Endodermal cell (in vitro differentiated cells): Measurements from ENCODE around the gene NECAP2. TPM values are rescaled to one million over a fixed set of nuclear protein-coding genes. Genes with fewer than 3 reads are reported as not detected.

Experiments
- DNase-seq: peaks from one replicate; pipeline ENCODE4 v3.0.0-alpha.2; 2017
- H3K27ac ChIP-seq: 2 replicates; pipeline ENCODE4 v1.5.1; 2013; ENCODE audit warnings: mild to moderate bottlenecking, low read depth, low read length, moderate library complexity
- H3K27me3 ChIP-seq: 2 replicates; pipeline ENCODE4 v1.6.1; 2013; ENCODE audit warnings: mild to moderate bottlenecking, low read length, moderate library complexity; ENCODE audit not compliant: insufficient read depth, control insufficient read depth, poor library complexity, severe bottlenecking
- H3K36me3 ChIP-seq: 2 replicates; pipeline ENCODE4 v1.7.0; 2013; ENCODE audit warnings: mild to moderate bottlenecking, low read length, moderate library complexity; ENCODE audit not compliant: control insufficient read depth, insufficient read depth
- H3K4me1 ChIP-seq: one replicate; pipeline ENCODE4 v1.7.0; 2013; ENCODE audit warnings: low read length; ENCODE audit not compliant: control insufficient read depth, insufficient read depth
- H3K4me3 ChIP-seq: 2 replicates; pipeline ENCODE4 v1.5.1; 2013; ENCODE audit warnings: mild to moderate bottlenecking, low read length, moderate library complexity
- H3K9ac ChIP-seq: 2 replicates; pipeline ENCODE4 v1.6.1; 2013; ENCODE audit warnings: mild to moderate bottlenecking, low read length, moderate library complexity; ENCODE audit not compliant: poor library complexity, severe bottlenecking; ENCODE audit errors: extremely low read depth
- H3K9me3 ChIP-seq: 2 replicates; pipeline ENCODE4 v1.6.1; 2013; ENCODE audit warnings: mild to moderate bottlenecking, low read length, moderate library complexity; ENCODE audit not compliant: control insufficient read depth
- H3K27ac Mint-ChIP-seq: 2 replicates; pipeline ENCODE4 v1.8.0; 2020; ENCODE audit warnings: mixed read lengths
- H3K27me3 Mint-ChIP-seq: 2 replicates; pipeline ENCODE4 v1.8.0; 2021; ENCODE audit warnings: mild to moderate bottlenecking, mixed read lengths; ENCODE audit not compliant: insufficient read depth
- H3K36me3 Mint-ChIP-seq: 2 replicates; pipeline ENCODE4 v1.8.0; 2020; ENCODE audit warnings: low read depth, mixed read lengths
- H3K4me1 Mint-ChIP-seq: 2 replicates; pipeline ENCODE4 v1.8.0; 2020; ENCODE audit warnings: mixed read lengths
- H3K4me3 Mint-ChIP-seq: 2 replicates; pipeline ENCODE4 v1.8.0; 2020; ENCODE audit warnings: mild to moderate bottlenecking, moderate library complexity, mixed read lengths
- H3K9me3 Mint-ChIP-seq: 2 replicates; pipeline ENCODE4 v1.8.0; 2020; ENCODE audit warnings: mild to moderate bottlenecking, mixed read lengths
- CTCF ChIP-seq: fragments of 200-600 bp; sonication (generic); conservative IDR thresholded peaks from 2 replicates; pipeline ENCODE4 v1.5.0; 2021; ENCODE audit warnings: antibody characterized with exemption, mild to moderate bottlenecking
- WGBS, 2 experiments: methylation state at CpG; one replicate each; pipeline versions ENCODE4 v1.1.5 to v1.1.7; 2013; ENCODE audit warnings: missing lambda C conversion rate in 2 of 2, mixed read lengths in 1 of 2; ENCODE audit not compliant: insufficient coverage in 1 of 2, insufficient read length in 1 of 2; 5-methylcytosine and 5-hydroxymethylcytosine counted together
- total RNA-seq, 2 donors: library from RNA; stranded (reverse); fragmentation: NEBNext Ultra II Directional in 1 of 2; extraction: Animal tissue kit (Norgen Biotek cat#: 25700) in 1 of 2; gene quantifications; 2 replicates in 1 of 2; 3 replicates in 1 of 2; pipeline ENCODE4 v1.2.1, GENCODE V29; 2021

The NECAP2 gene
- total RNA-seq, 2 donors from 2014 or later = 43.9 to 45.8 TPM

DNA sequence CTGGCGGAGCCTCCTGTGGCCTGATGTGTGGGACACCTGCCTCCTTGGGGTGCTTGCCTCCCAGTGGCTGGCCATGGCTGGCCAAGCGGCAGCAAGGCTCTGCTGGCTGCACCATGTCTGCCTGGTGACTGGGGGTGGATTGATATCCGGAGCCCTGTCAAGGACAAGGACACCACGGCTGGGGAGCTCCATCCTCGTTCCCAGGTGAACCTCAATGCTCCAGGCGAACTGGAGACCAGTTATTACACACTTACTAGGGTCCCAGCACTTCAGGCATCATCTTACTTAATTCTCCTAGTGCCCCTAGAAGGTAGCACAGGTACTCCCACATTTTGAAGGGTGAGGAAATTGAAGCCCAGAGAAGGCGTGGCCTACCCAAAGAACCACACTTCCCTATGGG, 18.5 kb upstream of the NECAP2 start:
- Histone ChIP-seq H3K36me3 (no peaks in the 10 kb centered on the region), H3K9ac (no peak overlapping the region), H3K27ac (no peak overlapping the region), H3K4me3 (no peak overlapping the region), H3K9me3 (no peaks in the 10 kb centered on the region), H3K4me1 (no peaks in the 10 kb centered on the region), H3K27me3 (no peaks in the 10 kb centered on the region)
- H3K36me3 Mint-ChIP-seq = no peaks in the 10 kb centered on the region
- no peak for TF ChIP-seq CTCF
- no peak for DNase-seq
- H3K9me3 Mint-ChIP-seq = no peaks in the 10 kb centered on the region
- WGBS, 2 experiments = 92 to 93% methylated on average over 4 to 7 of the region's 7 CpGs
- no peak overlapping the region for H3K4me3 Mint-ChIP-seq
- peaks cover 5% of the 10 kb centered on the region for H3K4me1 Mint-ChIP-seq
- H3K27me3 Mint-ChIP-seq = peaks cover 12% of the 10 kb centered on the region
- no peak overlapping the region for H3K27ac Mint-ChIP-seq

- Mint-ChIP-seq H3K4me3 (no peak overlapping the region), H3K27me3 (peaks cover 5% of the 10 kb centered on the region), H3K4me1 (peaks cover 4% of the 10 kb centered on the region), H3K36me3 (no peaks in the 10 kb centered on the region), H3K9me3 (no peaks in the 10 kb centered on the region), H3K27ac (no peak overlapping the region)
- H3K4me3 ChIP-seq = no peak overlapping the region
- no peak for TF ChIP-seq CTCF
- H3K9ac ChIP-seq = no peak overlapping the region
- no peaks in the 10 kb centered on the region for H3K36me3 ChIP-seq
- WGBS, 2 experiments = 79 to 91% methylated on average over 9 to 10 of the region's 10 CpGs
- DNase-seq = no peak
- H3K4me1 ChIP-seq = no peaks in the 10 kb centered on the region
- H3K9me3 ChIP-seq = no peaks in the 10 kb centered on the region
- H3K27ac ChIP-seq = no peak overlapping the region
- H3K27me3 ChIP-seq = no peaks in the 10 kb centered on the region
Measured at GRCh38 chr1:16425125-16426025, 15.1 kb upstream of the NECAP2 start.

DNA sequence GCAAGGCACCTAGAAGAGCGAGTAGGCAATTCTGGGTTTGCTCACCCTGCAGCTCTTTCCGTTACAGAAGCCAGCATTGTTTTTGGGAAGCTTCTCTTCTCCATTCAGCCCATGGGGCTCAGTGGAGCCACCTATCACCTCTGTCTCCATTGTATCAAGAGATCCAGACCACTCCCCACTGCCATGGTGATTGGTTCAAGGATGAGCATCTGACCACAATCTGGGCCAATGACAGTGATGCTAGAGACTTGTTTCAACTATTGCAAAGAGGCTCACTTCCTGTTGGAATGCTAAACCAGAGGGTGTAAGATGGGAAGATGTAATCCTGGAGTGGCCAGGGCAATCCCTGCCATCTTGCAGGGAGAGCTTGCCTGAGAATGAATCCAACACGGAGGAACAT, 9.9 kb upstream of the NECAP2 start:
- no peak overlapping the region for H3K27ac ChIP-seq
- H3K9me3 ChIP-seq = no peaks in the 10 kb centered on the region
- H3K4me3 Mint-ChIP-seq = no peak overlapping the region
- no peak overlapping the region for H3K9ac ChIP-seq
- no peak overlapping the region for H3K27ac Mint-ChIP-seq
- DNase-seq = peak; percentile 73
- no peaks in the 10 kb centered on the region for H3K4me1 Mint-ChIP-seq
- H3K36me3 ChIP-seq = no peaks in the 10 kb centered on the region
- WGBS, 2 experiments = 88 to 90% methylated on average over 3 of the region's 3 CpGs
- H3K36me3 Mint-ChIP-seq = no peaks in the 10 kb centered on the region
- no peak overlapping the region for H3K4me3 ChIP-seq
- H3K27me3 Mint-ChIP-seq = no peaks in the 10 kb centered on the region
- TF ChIP-seq CTCF = no peak
- no peaks in the 10 kb centered on the region for H3K9me3 Mint-ChIP-seq
- no peaks in the 10 kb centered on the region for H3K27me3 ChIP-seq
- no peaks in the 10 kb centered on the region for H3K4me1 ChIP-seq
